GM12878 (cell line): ENCODE data around the gene FGFRL1. TPM values are rescaled to one million over a fixed set of nuclear protein-coding genes. Genes with fewer than 3 reads are reported as not detected.

Experiments
- ATAC-seq: fragments of 200-7000 bp; cut with Tn5 transposase; 3 replicates; pipeline ENCODE4 v1.9.1; 2020; ENCODE audit warnings: mild to moderate bottlenecking, moderate library complexity
- BruUV-seq: library from RNA; stranded (reverse); fragments of 400-500 nt; replicated peaks from 2 replicates; lab custom pipeline; 2021; lab: Mats Ljungman, UMichigan
- CTCF ChIA-PET: fragments of 300-600 bp; sonication (Branson Sonifier 250); formaldehyde crosslinking; extraction: SDS; loops from one replicate; lab custom pipeline; 2021; ENCODE audit warnings: inconsistent platforms; lab: Yijun Ruan, JAX
- POLR2A ChIA-PET: fragments of 350-600 bp; formaldehyde crosslinking; extraction: SDS; loops from one replicate; lab custom pipeline; 2021; ENCODE audit warnings: inconsistent platforms; lab: Charles Lee
- RAD21 ChIA-PET: fragments of 300-600 bp; sonication (Branson Sonifier 250); formaldehyde crosslinking; loops from one replicate; lab custom pipeline; 2023; ENCODE audit warnings: antibody characterized with exemption; ENCODE audit not compliant: unreplicated experiment; lab: Charles Lee
- SMC1A ChIA-PET: fragments of 300-600 bp; sonication (Branson Sonifier 250); formaldehyde crosslinking; loops from one replicate; lab custom pipeline; 2023; ENCODE audit not compliant: unreplicated experiment, uncharacterized antibody; lab: Charles Lee
- DNase-seq: peaks from one replicate; pipeline ENCODE4 v3.0.0-alpha.2; 2011; ENCODE audit warnings: low read depth, low spot score
- FAIRE-seq: peaks from 3 replicates; lab custom pipeline; 2011; peaks lifted over from hg19 to GRCh38; lab: Jason Lieb, UNC
- H2AFZ ChIP-seq: 2 replicates; pipeline ENCODE4 v1.6.0; 2011; ENCODE audit warnings: low read depth, low read length, control low read depth; ENCODE audit not compliant: control insufficient read depth
- H3K27ac ChIP-seq: 2 replicates; pipeline ENCODE4 v1.5.1; 2011; ENCODE audit warnings: control low read depth; ENCODE audit not compliant: control insufficient read depth, insufficient read depth
- H3K27me3 ChIP-seq, 2 experiments: replicated peaks in 1 of 2; 2 replicates each; pipeline versions ENCODE4 v1.6.0 to v1.6.1; 2011; ENCODE audit warnings: low read length in 1 of 2; ENCODE audit not compliant: control insufficient read depth in 2 of 2, insufficient read depth in 2 of 2
- H3K36me3 ChIP-seq, 2 experiments: 2 replicates each; pipeline ENCODE4 v1.5.1; 2011; ENCODE audit warnings: low read length in 1 of 2; ENCODE audit not compliant: control insufficient read depth in 2 of 2, insufficient read depth in 2 of 2
- H3K4me1 ChIP-seq: 2 replicates; pipeline ENCODE4 v1.6.1; 2011; ENCODE audit warnings: mild to moderate bottlenecking, low read length, moderate library complexity, mixed read lengths; ENCODE audit not compliant: control insufficient read depth, insufficient read depth
- H3K4me2 ChIP-seq: 2 replicates; pipeline ENCODE4 v1.6.0; 2011; ENCODE audit warnings: control low read depth; ENCODE audit not compliant: control insufficient read depth, insufficient read depth
- H3K4me3 ChIP-seq: fragments of 200-600 bp; sonication (generic); 2 replicates; pipeline ENCODE4 v1.5.1; 2016
- H3K79me2 ChIP-seq: 2 replicates; pipeline ENCODE4 v1.6.0; 2011; ENCODE audit warnings: low read length; ENCODE audit not compliant: control insufficient read depth, insufficient read depth
- H3K9ac ChIP-seq: 2 replicates; pipeline ENCODE4 v1.8.0; 2011; ENCODE audit warnings: low read length, control low read depth, mixed read lengths; ENCODE audit not compliant: control insufficient read depth, insufficient read depth
- H3K9me3 ChIP-seq: replicated peaks from 3 replicates; pipeline ENCODE4 v1.5.1; 2011; ENCODE audit warnings: mild to moderate bottlenecking, low read length; ENCODE audit not compliant: control insufficient read depth, insufficient read depth
- H4K20me1 ChIP-seq: 2 replicates; pipeline ENCODE4 v1.6.0; 2011; ENCODE audit not compliant: control insufficient read depth, insufficient read depth
- BCL11A ChIP-seq: IDR thresholded peaks from 2 replicates; pipeline ENCODE4 v1.6.1; 2011; ENCODE audit warnings: low read depth, low read length
- CBFB ChIP-seq: IDR thresholded peaks from 2 replicates; pipeline ENCODE4 v1.6.1; 2016; ENCODE audit warnings: antibody characterized with exemption, low read depth
- DPF2 ChIP-seq: fragments of 450-650 bp; IDR thresholded peaks from 2 replicates; pipeline ENCODE4 v1.6.1; 2017; ENCODE audit warnings: mild to moderate bottlenecking
- HDAC6 ChIP-seq: fragments of 200-600 bp; sonication (generic); IDR thresholded peaks from one replicate; pipeline ENCODE4 v1.8.0; 2017; ENCODE audit warnings: antibody characterized with exemption; ENCODE audit not compliant: unreplicated experiment
- MYC ChIP-seq: IDR thresholded peaks from 2 replicates; pipeline ENCODE4 v1.6.1; 2011; ENCODE audit warnings: mild to moderate bottlenecking, low read length, moderate library complexity, inconsistent platforms; ENCODE audit not compliant: insufficient read depth, insufficient replicate concordance, insufficient read length, severe bottlenecking
- NR2F1 ChIP-seq: fragments of 450-650 bp; conservative IDR thresholded peaks from 2 replicates; pipeline ENCODE4 v1.6.1; 2017; ENCODE audit warnings: mild to moderate bottlenecking
- WGBS: methylation state at CpG from one replicate; pipeline ENCODE4 v1.1.6; 2016; ENCODE audit warnings: low lambda C conversion rate; ENCODE audit not compliant: insufficient replicate concordance, insufficient coverage; ENCODE audit errors: missing lambda C conversion rate; 5-methylcytosine and 5-hydroxymethylcytosine counted together
- in situ Hi-C: fragments of 300-500 bp; cut with MboI; formaldehyde crosslinking; loops from 9 replicates; pipeline ENCODE4 v1.14.3; 2018; ENCODE audit warnings: mixed read lengths
- intact Hi-C: fragments of 100-400 bp; cut with micrococcal nuclease; formaldehyde crosslinking; loops from one replicate; pipeline ENCODE4 v1.14.2; 2022; ENCODE audit not compliant: unreplicated experiment
- polyA plus RNA-seq, 11 experiments: library from polyadenylated mRNA; depleted of rRNA in 4 of 11; unstranded in 6 of 11; stranded (reverse) in 5 of 11; fragments of >200 nt; fragmentation: Nextera tagmentation in 4 of 11; fragmentation: Illumina TruSeq in 1 of 11; extraction: Ambion mirVana in 4 of 11; extraction: Trizol in 1 of 11; gene quantifications; 1 replicate in 1 of 11; 2 replicates in 10 of 11; pipeline versions ENCODE4 v1.2.1 to v1.2.3, GENCODE V29; 2011 to 2016; ENCODE audit warnings: inconsistent platforms in 2 of 11, missing spikeins in 2 of 11, low read depth in 1 of 11
- total RNA-seq, 4 experiments: library from RNA; depleted of rRNA in 3 of 4; stranded (reverse); fragments of >200 nt in 3 of 4; fragmentation: Illumina TruSeq in 1 of 4; extraction: Trizol in 1 of 4; gene quantifications; 2 replicates each; pipeline versions ENCODE4 v1.2.1 to v1.2.3, GENCODE V29; 2013 to 2021
- TF ChIP-seq, protein P1 (sequence below): fragments of 450-650 bp; IDR thresholded peaks from 2 replicates; pipeline ENCODE4 v1.6.1; 2017; ENCODE audit warnings: mild to moderate bottlenecking, low read depth, inconsistent platforms; ENCODE audit not compliant: poor library complexity, severe bottlenecking
- TF ChIP-seq, protein P2 (sequence below): fragments of 450-650 bp; IDR thresholded peaks from 2 replicates; pipeline ENCODE4 v1.6.1; 2018; ENCODE audit warnings: mild to moderate bottlenecking, low read depth, moderate library complexity; ENCODE audit not compliant: partially characterized antibody

FGFRL1 gene
- total and polyA plus RNA-seq, 10 of the 15 experiments (the other 5 are each of a cell fraction or from before 2014, with no cell fraction given): 0.02 to 1.5 (median 0.29) TPM; not detected in 2

DNA sequence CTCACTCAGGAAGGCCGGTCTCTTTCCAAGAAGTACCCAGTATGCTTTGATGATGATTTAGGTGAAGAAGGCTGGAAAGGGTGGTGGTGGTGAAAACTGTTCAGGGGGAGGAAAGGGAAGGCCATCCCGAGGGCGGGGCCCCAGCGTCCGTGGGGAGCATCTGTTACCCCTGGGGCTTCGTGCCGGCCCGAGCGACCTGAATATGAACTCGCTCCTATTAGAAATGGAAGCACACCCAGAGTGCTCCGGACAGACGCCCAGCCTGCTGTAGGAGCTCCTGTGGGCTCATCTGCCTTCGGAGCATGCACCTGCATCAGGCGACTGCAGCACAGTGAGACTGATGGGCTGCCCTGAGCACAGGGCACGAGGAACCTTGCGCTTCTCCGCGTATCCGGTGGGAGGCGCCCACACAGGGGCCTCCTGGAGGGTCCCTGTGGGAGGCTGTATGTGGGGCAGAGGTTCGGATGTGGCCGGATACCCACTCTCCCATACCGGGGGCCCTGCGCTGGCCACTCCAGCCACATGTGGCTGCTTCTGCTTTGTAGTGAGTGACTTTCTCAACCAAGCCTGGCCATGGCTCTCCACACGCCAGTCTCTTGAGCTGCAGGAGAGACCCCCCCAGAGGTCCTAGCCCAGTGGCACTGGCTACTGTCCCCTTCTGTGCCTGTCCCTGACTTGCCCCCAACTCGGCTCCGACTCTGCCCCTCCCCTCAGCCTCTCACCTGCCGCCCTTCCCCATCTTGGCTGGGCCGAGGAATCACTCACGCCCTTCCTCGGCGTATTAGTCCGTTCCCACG lies 36.7 kb downstream of the FGFRL1 start (continued):
- TF ChIP-seq, protein P1, sequence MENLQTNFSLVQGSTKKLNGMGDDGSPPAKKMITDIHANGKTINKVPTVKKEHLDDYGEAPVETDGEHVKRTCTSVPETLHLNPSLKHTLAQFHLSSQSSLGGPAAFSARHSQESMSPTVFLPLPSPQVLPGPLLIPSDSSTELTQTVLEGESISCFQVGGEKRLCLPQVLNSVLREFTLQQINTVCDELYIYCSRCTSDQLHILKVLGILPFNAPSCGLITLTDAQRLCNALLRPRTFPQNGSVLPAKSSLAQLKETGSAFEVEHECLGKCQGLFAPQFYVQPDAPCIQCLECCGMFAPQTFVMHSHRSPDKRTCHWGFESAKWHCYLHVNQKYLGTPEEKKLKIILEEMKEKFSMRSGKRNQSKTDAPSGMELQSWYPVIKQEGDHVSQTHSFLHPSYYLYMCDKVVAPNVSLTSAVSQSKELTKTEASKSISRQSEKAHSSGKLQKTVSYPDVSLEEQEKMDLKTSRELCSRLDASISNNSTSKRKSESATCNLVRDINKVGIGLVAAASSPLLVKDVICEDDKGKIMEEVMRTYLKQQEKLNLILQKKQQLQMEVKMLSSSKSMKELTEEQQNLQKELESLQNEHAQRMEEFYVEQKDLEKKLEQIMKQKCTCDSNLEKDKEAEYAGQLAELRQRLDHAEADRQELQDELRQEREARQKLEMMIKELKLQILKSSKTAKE: no peak
- TF ChIP-seq CBFB: no peak

DNA sequence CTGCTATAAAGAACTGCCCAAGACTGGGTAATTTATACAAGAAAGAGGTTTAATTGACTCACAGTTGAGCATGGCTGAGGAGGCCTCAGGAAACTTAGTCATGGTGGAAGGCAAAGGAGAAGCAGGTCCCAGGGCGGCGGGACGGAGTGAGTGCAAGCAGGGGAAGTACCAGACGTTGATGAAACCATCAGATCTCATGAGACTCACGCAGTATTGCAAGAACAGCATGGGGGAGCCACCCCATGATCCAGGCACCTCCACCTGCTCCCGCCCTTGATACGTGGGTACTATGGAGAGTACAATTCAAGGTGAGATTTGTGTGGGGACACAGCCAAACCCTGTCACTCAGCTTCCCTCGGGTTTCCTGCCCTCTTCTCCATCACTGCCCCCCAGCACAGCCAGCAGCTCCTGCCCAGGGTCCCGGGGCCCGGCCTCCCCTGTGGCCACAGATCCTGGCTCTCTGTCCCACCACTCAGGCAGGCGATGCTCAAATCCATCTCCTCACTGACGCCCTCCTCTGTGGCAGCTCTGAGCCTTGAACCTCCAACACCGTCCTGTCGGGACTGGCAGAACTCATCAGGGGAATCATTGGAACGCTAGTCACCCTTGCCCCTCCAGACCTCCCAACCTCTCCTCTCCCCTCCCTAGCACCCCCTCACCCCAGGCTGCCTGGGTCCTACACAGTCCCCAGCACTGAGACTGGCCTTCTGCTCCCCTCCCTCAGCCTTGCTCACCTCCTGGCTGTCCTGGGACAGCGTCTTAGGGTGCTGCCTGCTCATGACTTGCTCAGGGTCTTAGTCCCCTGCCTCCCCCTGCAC lies 37.6 kb downstream of the FGFRL1 start:
- ChIA-PET CTCF (no interaction called here), POLR2A (no interaction called here), SMC1A (no interaction called here), RAD21 (no interaction called here)
- intact Hi-C loops: no loop called here
- WGBS: 22% methylated on average over 16 of the region's 16 CpGs
- no peak overlapping the region for H3K9ac ChIP-seq
- H3K4me1 ChIP-seq: no peaks in the 10 kb centered on the region
- H3K27me3 ChIP-seq: no peaks in the 10 kb centered on the region
- TF ChIP-seq BCL11A: no peak
- TF ChIP-seq HDAC6: no peak
- no peak for TF ChIP-seq DPF2
- TF ChIP-seq, protein P2, sequence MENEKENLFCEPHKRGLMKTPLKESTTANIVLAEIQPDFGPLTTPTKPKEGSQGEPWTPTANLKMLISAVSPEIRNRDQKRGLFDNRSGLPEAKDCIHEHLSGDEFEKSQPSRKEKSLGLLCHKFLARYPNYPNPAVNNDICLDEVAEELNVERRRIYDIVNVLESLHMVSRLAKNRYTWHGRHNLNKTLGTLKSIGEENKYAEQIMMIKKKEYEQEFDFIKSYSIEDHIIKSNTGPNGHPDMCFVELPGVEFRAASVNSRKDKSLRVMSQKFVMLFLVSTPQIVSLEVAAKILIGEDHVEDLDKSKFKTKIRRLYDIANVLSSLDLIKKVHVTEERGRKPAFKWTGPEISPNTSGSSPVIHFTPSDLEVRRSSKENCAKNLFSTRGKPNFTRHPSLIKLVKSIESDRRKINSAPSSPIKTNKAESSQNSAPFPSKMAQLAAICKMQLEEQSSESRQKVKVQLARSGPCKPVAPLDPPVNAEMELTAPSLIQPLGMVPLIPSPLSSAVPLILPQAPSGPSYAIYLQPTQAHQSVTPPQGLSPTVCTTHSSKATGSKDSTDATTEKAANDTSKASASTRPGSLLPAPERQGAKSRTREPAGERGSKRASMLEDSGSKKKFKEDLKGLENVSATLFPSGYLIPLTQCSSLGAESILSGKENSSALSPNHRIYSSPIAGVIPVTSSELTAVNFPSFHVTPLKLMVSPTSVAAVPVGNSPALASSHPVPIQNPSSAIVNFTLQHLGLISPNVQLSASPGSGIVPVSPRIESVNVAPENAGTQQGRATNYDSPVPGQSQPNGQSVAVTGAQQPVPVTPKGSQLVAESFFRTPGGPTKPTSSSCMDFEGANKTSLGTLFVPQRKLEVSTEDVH: no peak
- no peak for TF ChIP-seq MYC
- TF ChIP-seq NR2F1: no peak
- H3K27ac ChIP-seq: no peak overlapping the region
- H3K4me3 ChIP-seq: no peak overlapping the region
- H3K9me3 ChIP-seq: peaks cover 1% of the 10 kb centered on the region; the same call in 1 of the 3 replicates
- no peak for FAIRE-seq
- no peaks in the 10 kb centered on the region for H3K79me2 ChIP-seq
- H4K20me1 ChIP-seq: no peaks in the 10 kb centered on the region
- no TSS peak for BruUV-seq
- ATAC-seq: no peak
- no peak for DNase-seq
- H3K36me3 ChIP-seq: no peaks in the 10 kb centered on the region
- in situ Hi-C loops: no loop called here
- no peak overlapping the region for H2AFZ ChIP-seq
- no peak overlapping the region for H3K4me2 ChIP-seq
